Stimulated activated naive CD8-positive, alpha-beta T cell treated with anti-CD3 and anti-CD28 coated beads, Interleukin-15, amount 100 ng/mL, for 72 hours (primary cell): ENCODE data around the gene ZNF239.

ENCODE experiments used
- ATAC-seq: fragments of 150-1000 bp; cut with Tn5 transposase; 2 replicates; pipeline ENCODE4 v1.10.0; 2021; ENCODE audit warnings: mild to moderate bottlenecking, moderate library complexity
- DNase-seq, 2 donors: peaks; one replicate each; pipeline ENCODE4 v3.0.0; 2021 to 2022
- H3K27ac Mint-ChIP-seq, 2 donors: one replicate each; pipeline ENCODE4 v1.8.0; 2022; ENCODE audit warnings: mild to moderate bottlenecking in 2 of 2, mixed read lengths in 2 of 2, moderate library complexity in 2 of 2
- H3K27me3 Mint-ChIP-seq: one replicate; pipeline ENCODE4 v1.8.0; 2022; ENCODE audit warnings: mixed read lengths
- H3K4me1 Mint-ChIP-seq: one replicate; pipeline ENCODE4 v1.8.0; 2022; ENCODE audit warnings: mild to moderate bottlenecking, mixed read lengths
- H3K4me3 Mint-ChIP-seq, 2 donors: one replicate each; pipeline ENCODE4 v1.8.0; 2022; ENCODE audit warnings: mild to moderate bottlenecking in 2 of 2, mixed read lengths in 2 of 2, moderate library complexity in 1 of 2
- H3K9me3 Mint-ChIP-seq, 2 donors: one replicate each; pipeline ENCODE4 v1.8.0; 2022; ENCODE audit warnings: mixed read lengths in 2 of 2

Gene ZNF239

GRCh38 chr10:43524434-43525247, 49.8 kb downstream of the ZNF239 start:
- Mint-ChIP-seq H3K4me1 (no peaks in the 10 kb centered on the region), H3K27ac (no peak overlapping the region), H3K4me3 (no peak overlapping the region), H3K9me3 (peaks cover 62 to 78% of the 10 kb centered on the region in 2 donors), H3K27me3 (no peaks in the 10 kb centered on the region)
- DNase-seq (no peak), ATAC-seq (no peak)
